ENCODE measurements around the gene SLC2A11. TPM values are rescaled to one million over a fixed set of nuclear protein-coding genes. Genes with fewer than 3 reads are reported as not detected.
A peak's percentile ranks its signal among the peaks of the same experiment; 100 is the strongest.
"Not testable (repeated sequence)": the region's sequence is repeated elsewhere in the genome, so short reads cannot be mapped to it uniquely, and the experiment has no call there.

SLC2A11 gene
- total RNA-seq, 2 donors from 2014 or later, result 6.3 to 8.1 TPM

- no peak for ATAC-seq
- H3K27ac Mint-ChIP-seq, result peak overlapping the region; percentile 96
- H3K9me3 Mint-ChIP-seq, result no peaks in the 10 kb centered on the region
- no peak for DNase-seq (ENCODE audit: low spot score in 2 of 2)
- peaks cover 17 to 33% of the 10 kb centered on the region in 2 donors for H3K36me3 Mint-ChIP-seq
These were observed 35.7 kb downstream of the SLC2A11 start for GRCh38 chr22:23893121-23893944.

GRCh38 chr22:23893945-23894709, 36.5 kb downstream of the SLC2A11 start, which contains the start of gene MIF:
TSS of gene MIF (plus strand) at chr22:23894383. CDS start at chr22:23894475, 92 bp downstream.
- Mint-ChIP-seq H3K27ac (peak within 1 kb of the TSS; percentile 96 to 98), H3K36me3 (peaks cover 17 to 33% of the 10 kb centered on the region in 2 donors), H3K9me3 (no peaks in the 10 kb centered on the region)
- DNase-seq (ENCODE audit: low spot score in 2 of 2) (peak; percentile 96 to 100), ATAC-seq (peak; percentile 87 to 93)

- Mint-ChIP-seq H3K27ac (peak overlapping the region; percentile 96), H3K36me3 (peaks cover 22 to 33% of the 10 kb centered on the region in 2 donors), H3K9me3 (peaks cover 0 to 4% of the 10 kb centered on the region in 2 donors)
- ATAC-seq, result peak; percentile 31 to 52
- DNase-seq (ENCODE audit: low spot score in 2 of 2), result peak; percentile 71 to 77
These were observed 37.3 kb downstream of the SLC2A11 start for GRCh38 chr22:23894710-23895598.

GRCh38 chr22:23895599-23896144, 38.0 kb downstream of the SLC2A11 start:
- ATAC-seq (no peak), DNase-seq (ENCODE audit: low spot score in 2 of 2) (no peak)
- H3K9me3 Mint-ChIP-seq, result peaks cover 0 to 4% of the 10 kb centered on the region in 2 donors
- H3K36me3 Mint-ChIP-seq, result peaks cover 22 to 33% of the 10 kb centered on the region in 2 donors
- peak overlapping the region; percentile 96 for H3K27ac Mint-ChIP-seq

GRCh38 chr22:23896166-23896522, 38.5 kb downstream of the SLC2A11 start:
- H3K27ac Mint-ChIP-seq, result peak overlapping the region; percentile 96

GRCh38 chr22:23896523-23897186, 39.0 kb downstream of the SLC2A11 start:
- H3K36me3 Mint-ChIP-seq, result peaks cover 22 to 33% of the 10 kb centered on the region in 2 donors
- peak overlapping the region; percentile 73 to 96 for H3K27ac Mint-ChIP-seq
- peaks cover 0 to 4% of the 10 kb centered on the region in 2 donors for H3K9me3 Mint-ChIP-seq
- ATAC-seq, result no peak
- DNase-seq (ENCODE audit: low spot score in 2 of 2), result no peak

More at GRCh38 chr22:23896166-23896522, 38.5 kb downstream of the SLC2A11 start:
- no peak for ATAC-seq
- DNase-seq (ENCODE audit: low spot score in 2 of 2), result no peak
- H3K9me3 Mint-ChIP-seq, result peaks cover 0 to 4% of the 10 kb centered on the region in 2 donors
- peaks cover 22 to 33% of the 10 kb centered on the region in 2 donors for H3K36me3 Mint-ChIP-seq

GRCh38 chr22:23897320-23897719, 39.6 kb downstream of the SLC2A11 start:
- peaks cover 22 to 33% of the 10 kb centered on the region in 2 donors for H3K36me3 Mint-ChIP-seq
- H3K27ac Mint-ChIP-seq, result peak overlapping the region; percentile 73 to 96
- H3K9me3 Mint-ChIP-seq, result peaks cover 0 to 4% of the 10 kb centered on the region in 2 donors
- ATAC-seq, result no peak
- no peak for DNase-seq (ENCODE audit: low spot score in 2 of 2)

GRCh38 chr22:23898006-23898974, 40.6 kb downstream of the SLC2A11 start:
- peak overlapping the region in 1 of 2 donors; percentile 32 for H3K27ac Mint-ChIP-seq
- DNase-seq (ENCODE audit: low spot score in 2 of 2) (no peak), ATAC-seq (no peak)
- H3K36me3 Mint-ChIP-seq, result peaks cover 22 to 33% of the 10 kb centered on the region in 2 donors
- H3K9me3 Mint-ChIP-seq, result peaks cover 0 to 4% of the 10 kb centered on the region in 2 donors

GRCh38 chr22:23899042-23899745, 41.5 kb downstream of the SLC2A11 start:
- ATAC-seq, result no peak
- peaks cover 0 to 4% of the 10 kb centered on the region in 2 donors for H3K9me3 Mint-ChIP-seq
- H3K36me3 Mint-ChIP-seq, result peaks cover 20 to 31% of the 10 kb centered on the region in 2 donors
- DNase-seq (ENCODE audit: low spot score in 2 of 2), result no peak
- H3K27ac Mint-ChIP-seq, result no peak overlapping the region

- H3K36me3 Mint-ChIP-seq, result peaks cover 13 to 24% of the 10 kb centered on the region in 2 donors
- not testable (repeated sequence) for H3K9me3 Mint-ChIP-seq; ATAC-seq; DNase-seq (ENCODE audit: low spot score in 2 of 2)
- peak overlapping the region in 1 of 2 donors; percentile 34 for H3K27ac Mint-ChIP-seq
These were observed 42.6 kb downstream of the SLC2A11 start for GRCh38 chr22:23900227-23900626.

GRCh38 chr22:23901600-23901999, 43.9 kb downstream of the SLC2A11 start:
- H3K9me3 Mint-ChIP-seq, result peaks cover 0 to 4% of the 10 kb centered on the region in 2 donors
- ATAC-seq, result no peak
- no peak for DNase-seq (ENCODE audit: low spot score in 2 of 2)
- no peak overlapping the region for H3K27ac Mint-ChIP-seq
- H3K36me3 Mint-ChIP-seq, result peaks cover 10 to 14% of the 10 kb centered on the region in 2 donors

GRCh38 chr22:23903328-23903971, 45.8 kb downstream of the SLC2A11 start:
- Mint-ChIP-seq H3K36me3 (peaks cover 0 to 5% of the 10 kb centered on the region in 2 donors), H3K9me3 (peaks cover 0 to 4% of the 10 kb centered on the region in 2 donors), H3K27ac (no peak overlapping the region)
- no peak for DNase-seq (ENCODE audit: low spot score in 2 of 2)
- no peak for ATAC-seq

GRCh38 chr22:23904573-23905254, 47.0 kb downstream of the SLC2A11 start:
- Mint-ChIP-seq H3K9me3 (peaks cover 0 to 2% of the 10 kb centered on the region in 2 donors), H3K27ac (no peak overlapping the region)
- no peak for ATAC-seq

More at GRCh38 chr22:23904573-23905254, 47.0 kb downstream of the SLC2A11 start:
- DNase-seq (ENCODE audit: low spot score in 2 of 2), result no peak
- H3K36me3 Mint-ChIP-seq, result peaks cover 0 to 1% of the 10 kb centered on the region in 2 donors
